ENCODE data around the gene NUBPL.

The NUBPL gene

GRCh38 chr14:31716208-31716607 is 155.0 kb downstream of the NUBPL start:
- TF ChIP-seq CTCF (IDR thresholded peaks at IDR 0.05; ENCODE audit: low read depth, low read length) = no peak
- no peak for DNase-seq (ENCODE audit: low read depth in 2 of 2)
- no peak overlapping the region for H3K4me3 ChIP-seq (replicated peaks in 1 of 2; ENCODE audit: low read depth in 2 of 2, low read length in 2 of 2)

GRCh38 chr14:31717294-31718085 is 156.3 kb downstream of the NUBPL start:
- no peak overlapping the region for H3K4me3 ChIP-seq (replicated peaks in 1 of 2; ENCODE audit: low read depth in 2 of 2, low read length in 2 of 2)
- DNase-seq (ENCODE audit: low read depth in 2 of 2) = peak in 1 of 2 donors; percentile 24
- TF ChIP-seq CTCF (IDR thresholded peaks at IDR 0.05; ENCODE audit: low read depth, low read length) = no peak

- H3K4me3 ChIP-seq (replicated peaks in 1 of 2; ENCODE audit: low read depth in 2 of 2, low read length in 2 of 2) = no peak overlapping the region
- no peak for TF ChIP-seq CTCF (IDR thresholded peaks at IDR 0.05; ENCODE audit: low read depth, low read length)
- DNase-seq (ENCODE audit: low read depth in 2 of 2) = no peak
These were observed 157.4 kb downstream of the NUBPL start for GRCh38 chr14:31718585-31718984.

- no peak overlapping the region for H3K4me3 ChIP-seq (replicated peaks in 1 of 2; ENCODE audit: low read depth in 2 of 2, low read length in 2 of 2)
- DNase-seq (ENCODE audit: low read depth in 2 of 2) = no peak
- no peak for TF ChIP-seq CTCF (IDR thresholded peaks at IDR 0.05; ENCODE audit: low read depth, low read length)
These were observed 157.8 kb downstream of the NUBPL start for GRCh38 chr14:31718985-31719384.

GRCh38 chr14:31726337-31726736 is 165.1 kb downstream of the NUBPL start:
- no peak for DNase-seq (ENCODE audit: low read depth in 2 of 2)
- H3K4me3 ChIP-seq (replicated peaks in 1 of 2; ENCODE audit: low read depth in 2 of 2, low read length in 2 of 2) = no peak overlapping the region
- TF ChIP-seq CTCF (IDR thresholded peaks at IDR 0.05; ENCODE audit: low read depth, low read length) = no peak

- no peak for DNase-seq (ENCODE audit: low read depth in 2 of 2)
- H3K4me3 ChIP-seq (replicated peaks in 1 of 2; ENCODE audit: low read depth in 2 of 2, low read length in 2 of 2) = no peak overlapping the region
- TF ChIP-seq CTCF (IDR thresholded peaks at IDR 0.05; ENCODE audit: low read depth, low read length) = no peak
These were observed 166.6 kb downstream of the NUBPL start for GRCh38 chr14:31727797-31728196.

DNA sequence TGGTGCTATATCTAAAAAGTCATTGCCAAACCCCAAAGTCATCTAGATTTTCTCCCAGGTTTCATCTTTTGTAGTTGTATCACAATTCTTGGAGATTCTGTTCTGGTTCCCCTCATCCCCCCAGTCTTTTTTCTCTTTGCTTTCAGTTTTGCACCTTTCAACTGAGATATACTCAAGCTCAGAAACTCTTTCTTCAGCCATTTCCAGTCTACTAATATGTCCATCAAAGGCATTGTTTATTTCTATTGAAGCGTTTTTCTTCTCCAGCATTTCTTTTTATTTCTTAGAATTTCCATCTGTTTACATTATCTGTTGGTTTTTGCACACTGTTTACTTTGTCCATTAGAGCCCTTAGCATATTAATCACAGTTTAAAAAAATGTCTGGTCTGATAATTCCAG is 179.5 kb downstream of the NUBPL start:
- no peak for TF ChIP-seq CTCF (IDR thresholded peaks at IDR 0.05; ENCODE audit: low read depth, low read length)
- no peak for DNase-seq (ENCODE audit: low read depth in 2 of 2)
- H3K4me3 ChIP-seq (replicated peaks in 1 of 2; ENCODE audit: low read depth in 2 of 2, low read length in 2 of 2) = no peak overlapping the region
